Caco-2 (cell line): ENCODE data around the gene UBE2I. TPM values are rescaled to one million over a fixed set of nuclear protein-coding genes. Genes with fewer than 3 reads are reported as not detected.

Experiments used
- BruUV-seq: library from RNA; stranded (reverse); fragments of 400-500 nt; replicated peaks from 2 replicates; lab custom pipeline; 2021; lab: Mats Ljungman, UMichigan
- CTCF ChIA-PET: fragments of 300-600 bp; sonication (Branson Sonifier 250); formaldehyde crosslinking; loops from one replicate; lab custom pipeline; 2022; ENCODE audit warnings: antibody characterized with exemption; lab: Charles Lee
- POLR2A ChIA-PET: fragments of 300-600 bp; sonication (Branson Sonifier 250); formaldehyde crosslinking; loops from one replicate; lab custom pipeline; 2022; ENCODE audit warnings: antibody characterized with exemption; lab: Charles Lee
- DNase-seq, 2 experiments: peaks; one replicate each; pipeline versions ENCODE4 v3.0.0 to v3.0.0-alpha.2; 2020 to 2022
- H3K27me3 ChIP-seq: replicated peaks from 2 replicates; pipeline ENCODE4 v1.6.0; 2011; ENCODE audit warnings: low read length; ENCODE audit not compliant: control insufficient read depth, insufficient read depth
- H3K36me3 ChIP-seq: 2 replicates; pipeline ENCODE4 v1.5.1; 2011; ENCODE audit warnings: low read length; ENCODE audit not compliant: control insufficient read depth, insufficient read depth
- H3K4me1 ChIP-seq: fragments of 250-450 bp; sonication (Bioruptor Pico); 2 replicates; pipeline ENCODE4 v1.5.1; 2020; ENCODE audit warnings: mild to moderate bottlenecking
- H3K4me3 ChIP-seq: 2 replicates; pipeline ENCODE4 v1.5.1; 2011; ENCODE audit warnings: low read depth, mild to moderate bottlenecking, control low read depth, low read length
- H3K9me3 ChIP-seq: fragments of 250-450 bp; sonication (Bioruptor Pico); 2 replicates; pipeline ENCODE4 v1.5.1; 2020; ENCODE audit warnings: mild to moderate bottlenecking, moderate library complexity
- H3K27ac Mint-ChIP-seq: one replicate; pipeline ENCODE4 v1.8.0; 2022; ENCODE audit warnings: mixed read lengths; ENCODE audit not compliant: unreplicated experiment
- H3K27me3 Mint-ChIP-seq: one replicate; pipeline ENCODE4 v1.8.0; 2022; ENCODE audit warnings: mixed read lengths; ENCODE audit not compliant: insufficient read depth, unreplicated experiment
- H3K36me3 Mint-ChIP-seq: one replicate; pipeline ENCODE4 v1.8.0; 2022; ENCODE audit warnings: mild to moderate bottlenecking, mixed read lengths; ENCODE audit not compliant: insufficient read depth, unreplicated experiment
- H3K4me1 Mint-ChIP-seq: one replicate; pipeline ENCODE4 v1.8.0; 2022; ENCODE audit warnings: low read depth, mixed read lengths; ENCODE audit not compliant: unreplicated experiment
- H3K4me3 Mint-ChIP-seq: one replicate; pipeline ENCODE4 v1.8.0; 2022; ENCODE audit warnings: mild to moderate bottlenecking, moderate library complexity, mixed read lengths; ENCODE audit not compliant: unreplicated experiment
- H3K9me3 Mint-ChIP-seq: one replicate; pipeline ENCODE4 v1.8.0; 2022; ENCODE audit warnings: mixed read lengths; ENCODE audit not compliant: unreplicated experiment
- CTCF ChIP-seq, 2 experiments: fragments of 200-600 bp in 1 of 2; IDR thresholded peaks; 1 replicate in 1 of 2; 2 replicates in 1 of 2; pipeline versions ENCODE4 v1.5.1 to v1.8.0; 2011 to 2022; ENCODE audit warnings: antibody characterized with exemption in 1 of 2, control low read depth in 1 of 2, inconsistent platforms in 1 of 2, low read depth in 1 of 2, low read length in 1 of 2, mild to moderate bottlenecking in 1 of 2, moderate library complexity in 1 of 2; ENCODE audit not compliant: insufficient read depth in 1 of 2, severe bottlenecking in 1 of 2, unreplicated experiment in 1 of 2
- intact Hi-C: fragments of 100-400 bp; cut with micrococcal nuclease; formaldehyde crosslinking; loops from one replicate; pipeline ENCODE4 v1.10.0; 2022; ENCODE audit not compliant: unreplicated experiment
- total RNA-seq: library from RNA; stranded (reverse); gene quantifications from 2 replicates; pipeline ENCODE4 v1.2.3, GENCODE V29; 2022

UBE2I gene
- total RNA-seq, 1 experiment from 2014 or later = 178 TPM

- no peaks in the 10 kb centered on the region for H3K9me3 Mint-ChIP-seq
- H3K36me3 ChIP-seq = no peaks in the 10 kb centered on the region
- H3K27me3 ChIP-seq = no peaks in the 10 kb centered on the region
- no peak for TF ChIP-seq CTCF (IDR thresholded peaks at IDR 0.05; ENCODE audit: insufficient read depth in 1 of 2, low read depth in 1 of 2, low read length in 1 of 2, severe bottlenecking in 1 of 2, unreplicated experiment in 1 of 2)
- H3K4me3 ChIP-seq = no peak overlapping the region
- ChIA-PET CTCF (interaction anchor here (0.6 kb wide), 1 partner anchor 42 kb away, joined by 3 read pairs; no protein-coding TSS in a partner anchor), POLR2A (interaction anchor here (0.6 kb wide), 2 partner anchors 19 to 646 kb away, joined by 3 read pairs; no protein-coding TSS in a partner anchor)
- H3K9me3 ChIP-seq = no peaks in the 10 kb centered on the region
- BruUV-seq = no TSS peak
- intact Hi-C loops = no loop called here
- peaks cover 47% of the 10 kb centered on the region for H3K4me1 ChIP-seq
- peaks cover 11% of the 10 kb centered on the region for H3K36me3 Mint-ChIP-seq
- peak overlapping the region; percentile 63 for H3K27ac Mint-ChIP-seq
- peaks cover 22% of the 10 kb centered on the region for H3K4me1 Mint-ChIP-seq
- no peaks in the 10 kb centered on the region for H3K27me3 Mint-ChIP-seq
- DNase-seq = peak; percentile 65 to 71
- H3K4me3 Mint-ChIP-seq = peak overlapping the region; percentile 42
These were observed 12.3 kb upstream of the UBE2I start for GRCh38 chr16:1297018-1297696.

- intact Hi-C loops = no loop called here
- Histone ChIP-seq H3K27me3 (no peaks in the 10 kb centered on the region), H3K9me3 (no peaks in the 10 kb centered on the region), H3K4me1 (peaks cover 46% of the 10 kb centered on the region), H3K36me3 (no peaks in the 10 kb centered on the region), H3K4me3 (no peak overlapping the region)
- peak overlapping the region; percentile 69 for H3K4me3 Mint-ChIP-seq
- POLR2A ChIA-PET = interaction anchor here (0.9 kb wide), 1 partner anchor 10 kb away, joined by 3 read pairs; no protein-coding TSS in a partner anchor
- peaks cover 11% of the 10 kb centered on the region for H3K36me3 Mint-ChIP-seq
- TF ChIP-seq CTCF (IDR thresholded peaks at IDR 0.05; ENCODE audit: insufficient read depth in 1 of 2, low read depth in 1 of 2, low read length in 1 of 2, severe bottlenecking in 1 of 2, unreplicated experiment in 1 of 2) = no peak
- H3K27me3 Mint-ChIP-seq = no peaks in the 10 kb centered on the region
- DNase-seq = no peak
- peak overlapping the region; percentile 76 for H3K27ac Mint-ChIP-seq
- H3K9me3 Mint-ChIP-seq = no peaks in the 10 kb centered on the region
- H3K4me1 Mint-ChIP-seq = peaks cover 22% of the 10 kb centered on the region
- no TSS peak for BruUV-seq
- CTCF ChIA-PET = no interaction called here
These were observed 11.0 kb upstream of the UBE2I start for GRCh38 chr16:1298406-1298805.

GRCh38 chr16:1299012-1299867 lies 10.2 kb upstream of the UBE2I start:
- Mint-ChIP-seq H3K27me3 (no peaks in the 10 kb centered on the region), H3K36me3 (peaks cover 5% of the 10 kb centered on the region), H3K27ac (peak overlapping the region; percentile 76), H3K4me1 (peaks cover 16% of the 10 kb centered on the region), H3K4me3 (peak overlapping the region; percentile 69), H3K9me3 (no peaks in the 10 kb centered on the region)
- peak; percentile 80 to 85 for DNase-seq
- Histone ChIP-seq H3K4me3 (peak overlapping the region; percentile 26), H3K36me3 (no peaks in the 10 kb centered on the region), H3K27me3 (no peaks in the 10 kb centered on the region), H3K4me1 (peaks cover 37% of the 10 kb centered on the region), H3K9me3 (no peaks in the 10 kb centered on the region)
- intact Hi-C loops = no loop called here
- ChIA-PET CTCF (interaction anchor here (0.5 to 0.7 kb wide), 2 partner anchors 43 kb away, joined by 3 read pairs; no protein-coding TSS in a partner anchor), POLR2A (interaction anchor here (0.9 kb wide), 1 partner anchor 10 kb away, joined by 3 read pairs; no protein-coding TSS in a partner anchor)
- no peak for TF ChIP-seq CTCF (IDR thresholded peaks at IDR 0.05; ENCODE audit: insufficient read depth in 1 of 2, low read depth in 1 of 2, low read length in 1 of 2, severe bottlenecking in 1 of 2, unreplicated experiment in 1 of 2)
- TSS peak; percentile 87 for BruUV-seq
